A549 (cell line): ENCODE measurements around the gene PPFIA4. TPM values are rescaled to one million over a fixed set of nuclear protein-coding genes. Genes with fewer than 3 reads are reported as not detected.

Experiments
- ATAC-seq, 2 experiments: fragments of 200-7000 bp in 1 of 2; fragments of >200 bp in 1 of 2; cut with Nextera tagmentation in 1 of 2; cut with Tn5 transposase in 1 of 2; 3 replicates each; pipeline versions ENCODE4 v1.8.0 to v1.9.1; 2018 to 2020; ENCODE audit warnings: mild to moderate bottlenecking in 1 of 2, moderate library complexity in 1 of 2
- CTCF ChIA-PET: fragments of 300-600 bp; sonication (Branson Sonifier 250); formaldehyde crosslinking; extraction: SDS; loops from one replicate; lab custom pipeline; 2021; ENCODE audit warnings: antibody characterized with exemption, inconsistent platforms; lab: Yijun Ruan, JAX
- POLR2A ChIA-PET: fragments of 350-600 bp; formaldehyde crosslinking; extraction: SDS; loops from one replicate; lab custom pipeline; 2021; ENCODE audit warnings: antibody characterized with exemption, inconsistent platforms; lab: Yijun Ruan, JAX
- DNase-seq, 2 experiments: peaks; one replicate each; pipeline versions ENCODE4 v3.0.0 to v3.0.0-alpha.2; 2011 to 2016; ENCODE audit warnings: low read depth in 1 of 2, low spot score in 1 of 2
- FAIRE-seq: peaks from 2 replicates; lab custom pipeline; 2011; peaks lifted over from hg19 to GRCh38; lab: Jason Lieb, UNC
- H3K27ac ChIP-seq, 2 experiments: fragments of >200 bp; sonication (Bioruptor Twin); formaldehyde crosslinking; 3 replicates each; pipeline ENCODE4 v1.5.1; 2016 to 2017
- H3K4me1 ChIP-seq: fragments of >200 bp; sonication (Bioruptor Twin); formaldehyde crosslinking; 3 replicates; pipeline ENCODE4 v1.6.1; 2016
- H3K4me2 ChIP-seq: fragments of >200 bp; sonication (Bioruptor Twin); formaldehyde crosslinking; 3 replicates; pipeline ENCODE4 v1.6.1; 2016
- H3K4me3 ChIP-seq: fragments of >200 bp; sonication (Bioruptor Twin); formaldehyde crosslinking; 3 replicates; pipeline ENCODE4 v1.5.1; 2016
- H3K9me3 ChIP-seq: fragments of >200 bp; sonication (Bioruptor Twin); formaldehyde crosslinking; 3 replicates; pipeline ENCODE4 v1.6.1; 2016
- CBX2 ChIP-seq: fragments of 200-600 bp; sonication (generic); IDR thresholded peaks from 2 replicates; pipeline ENCODE4 v1.6.1; 2016; ENCODE audit warnings: low read depth, mild to moderate bottlenecking, borderline replicate concordance
- CBX8 ChIP-seq: fragments of 200-600 bp; sonication (generic); IDR thresholded peaks from 2 replicates; pipeline ENCODE4 v1.6.1; 2016
- CEBPB ChIP-seq, 2 experiments: fragments of >200 bp in 1 of 2; sonication (Bioruptor Twin) in 1 of 2; formaldehyde crosslinking in 1 of 2; IDR thresholded peaks; 2 replicates each; pipeline ENCODE4 v1.6.1; 2012 to 2016
- CHD4 ChIP-seq: fragments of 200-600 bp; sonication (generic); IDR thresholded peaks from 2 replicates; pipeline ENCODE4 v1.6.1; 2016; ENCODE audit warnings: antibody characterized with exemption, mild to moderate bottlenecking, borderline replicate concordance
- EHMT2 ChIP-seq: fragments of 200-600 bp; sonication (generic); IDR thresholded peaks from 2 replicates; pipeline ENCODE4 v1.6.1; 2016; ENCODE audit warnings: antibody characterized with exemption, low read depth, mild to moderate bottlenecking, moderate library complexity
- GATA3 ChIP-seq: IDR thresholded peaks from 2 replicates; pipeline ENCODE4 v1.6.1; 2012; ENCODE audit warnings: borderline replicate concordance
- HDAC2 ChIP-seq: fragments of 200-600 bp; sonication (generic); IDR thresholded peaks from 2 replicates; pipeline ENCODE4 v1.6.1; 2016
- HEYL ChIP-seq: fragments of 250-450 bp; sonication (Bioruptor Pico); IDR thresholded peaks from 2 replicates; pipeline ENCODE4 v1.8.0; 2021; ENCODE audit warnings: mild to moderate bottlenecking, moderate library complexity
- HOXB13 ChIP-seq: fragments of 250-450 bp; sonication (Bioruptor Pico); IDR thresholded peaks from 2 replicates; pipeline ENCODE4 v1.5.0; 2020; ENCODE audit warnings: low read depth, mild to moderate bottlenecking, moderate library complexity
- HOXB5 ChIP-seq: fragments of 250-450 bp; sonication (Bioruptor Pico); IDR thresholded peaks from 2 replicates; pipeline ENCODE4 v1.5.0; 2020; ENCODE audit warnings: mild to moderate bottlenecking, moderate library complexity
- MYC ChIP-seq: IDR thresholded peaks from 2 replicates; pipeline ENCODE4 v1.6.1; 2012; ENCODE audit warnings: mild to moderate bottlenecking, inconsistent platforms, low read length, improper control_type of control experiment, borderline replicate concordance
- NR3C1 ChIP-seq: fragments of >200 bp; sonication (Bioruptor Twin); formaldehyde crosslinking; IDR thresholded peaks from 3 replicates; pipeline ENCODE4 v1.6.1; 2017
- PHF8 ChIP-seq: fragments of 200-600 bp; sonication (generic); IDR thresholded peaks from 2 replicates; pipeline ENCODE4 v1.6.1; 2016; ENCODE audit warnings: low read depth, mild to moderate bottlenecking, antibody characterized with exemption, moderate library complexity, borderline replicate concordance
- POLR2AphosphoS2 ChIP-seq: conservative IDR thresholded peaks from 2 replicates; pipeline ENCODE4 v1.6.1; 2012; ENCODE audit warnings: low read length, improper control_type of control experiment, inconsistent platforms
- RARB ChIP-seq: fragments of 250-450 bp; sonication (Bioruptor Pico); IDR thresholded peaks from 2 replicates; pipeline ENCODE4 v1.8.0; 2021; ENCODE audit warnings: mild to moderate bottlenecking, moderate library complexity
- RNF2 ChIP-seq: fragments of 200-600 bp; sonication (generic); IDR thresholded peaks from 2 replicates; pipeline ENCODE4 v1.6.1; 2016; ENCODE audit warnings: low read depth, mild to moderate bottlenecking, antibody characterized with exemption, moderate library complexity, borderline replicate concordance
- SREBF2 ChIP-seq: fragments of 450-650 bp; IDR thresholded peaks from 2 replicates; pipeline ENCODE4 v1.6.1; 2014; ENCODE audit warnings: mild to moderate bottlenecking, moderate library complexity
- TFCP2L1 ChIP-seq: fragments of 250-450 bp; sonication (Bioruptor Pico); IDR thresholded peaks from 2 replicates; pipeline ENCODE4 v1.5.0; 2021; ENCODE audit warnings: mild to moderate bottlenecking
- ZC3H11A ChIP-seq: fragments of 450-650 bp; IDR thresholded peaks from 2 replicates; pipeline ENCODE4 v1.6.1; 2014; ENCODE audit warnings: antibody characterized with exemption, mild to moderate bottlenecking
- ZFP36 ChIP-seq: fragments of 450-650 bp; IDR thresholded peaks from 2 replicates; pipeline ENCODE4 v1.6.1; 2014; ENCODE audit warnings: borderline replicate concordance; ENCODE audit not compliant: partially characterized antibody
- ZNF302 ChIP-seq: fragments of 250-450 bp; sonication (Bioruptor Pico); IDR thresholded peaks from 2 replicates; pipeline ENCODE4 v1.9.0; 2021; ENCODE audit warnings: inconsistent platforms, mild to moderate bottlenecking, moderate library complexity
- WGBS: methylation state at CpG from one replicate; pipeline ENCODE4 v1.1.6; 2017; ENCODE audit errors: missing lambda C conversion rate; 5-methylcytosine and 5-hydroxymethylcytosine counted together
- polyA plus RNA-seq, 4 experiments: library from polyadenylated mRNA; depleted of rRNA in 3 of 4; stranded (reverse); fragments of >200 nt; fragmentation: RNase III in 1 of 4; extraction: RNeasy Plus Mini Kit Qiagen cat#74134 plus additional on column Dnase treatment in 1 of 4; gene quantifications; 2 replicates in 3 of 4; 3 replicates in 1 of 4; pipeline ENCODE4 v1.2.3, GENCODE V29; 2011 to 2017
- TF ChIP-seq, protein P1 (sequence below): fragments of 450-650 bp; IDR thresholded peaks from 2 replicates; pipeline ENCODE4 v1.6.1; 2014; ENCODE audit warnings: antibody characterized with exemption
- TF ChIP-seq, protein P2 (sequence below): fragments of >200 bp; sonication (Bioruptor Twin); formaldehyde crosslinking; IDR thresholded peaks from 3 replicates; pipeline ENCODE4 v1.6.1; 2016
- TF ChIP-seq, protein P3 (sequence below): fragments of 250-450 bp; sonication (Bioruptor Pico); IDR thresholded peaks from 2 replicates; pipeline ENCODE4 v1.5.0; 2021; ENCODE audit warnings: mild to moderate bottlenecking, moderate library complexity, borderline replicate concordance
- TF ChIP-seq, protein P4 (sequence below): fragments of 200-600 bp; sonication (generic); IDR thresholded peaks from 2 replicates; pipeline ENCODE4 v1.6.1; 2016; ENCODE audit warnings: antibody characterized with exemption, mild to moderate bottlenecking, moderate library complexity
- TF ChIP-seq, protein P5 (sequence below): fragments of 250-450 bp; sonication (Bioruptor Pico); IDR thresholded peaks from 2 replicates; pipeline ENCODE4 v1.5.0; 2020; ENCODE audit warnings: low read depth, mild to moderate bottlenecking, moderate library complexity

The PPFIA4 gene
- polyA plus RNA-seq, 2 of the 4 experiments (the other 2 are of a cell fraction): 0.47 to 0.63 TPM

DNA sequence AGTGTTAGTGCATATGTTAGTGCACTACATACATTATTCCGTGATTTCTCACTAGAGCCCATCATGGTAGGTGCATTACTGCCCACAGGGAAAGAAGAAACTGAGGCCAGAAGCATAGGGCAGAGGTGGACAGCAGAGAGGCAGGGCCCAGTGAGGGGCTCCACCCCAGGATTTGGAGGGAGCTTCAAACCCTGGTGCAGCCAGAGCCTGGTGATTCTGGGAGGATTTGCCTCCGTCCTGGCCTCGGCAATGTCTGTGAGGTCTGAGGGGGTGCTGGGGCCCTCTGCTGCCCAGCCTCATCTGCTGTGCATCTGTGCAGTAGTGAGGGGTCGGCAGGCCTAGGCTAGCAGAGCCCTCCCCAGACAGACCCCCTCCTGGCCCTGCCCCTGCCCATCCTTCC, 22.8 kb downstream of the PPFIA4 start:
- CTCF ChIA-PET: interaction anchor here (1.3 to 30.5 kb wide), 4 partner anchors 12 to 219 kb away, joined by 3 to 452 read pairs (median 169); no protein-coding TSS in a partner anchor

DNA sequence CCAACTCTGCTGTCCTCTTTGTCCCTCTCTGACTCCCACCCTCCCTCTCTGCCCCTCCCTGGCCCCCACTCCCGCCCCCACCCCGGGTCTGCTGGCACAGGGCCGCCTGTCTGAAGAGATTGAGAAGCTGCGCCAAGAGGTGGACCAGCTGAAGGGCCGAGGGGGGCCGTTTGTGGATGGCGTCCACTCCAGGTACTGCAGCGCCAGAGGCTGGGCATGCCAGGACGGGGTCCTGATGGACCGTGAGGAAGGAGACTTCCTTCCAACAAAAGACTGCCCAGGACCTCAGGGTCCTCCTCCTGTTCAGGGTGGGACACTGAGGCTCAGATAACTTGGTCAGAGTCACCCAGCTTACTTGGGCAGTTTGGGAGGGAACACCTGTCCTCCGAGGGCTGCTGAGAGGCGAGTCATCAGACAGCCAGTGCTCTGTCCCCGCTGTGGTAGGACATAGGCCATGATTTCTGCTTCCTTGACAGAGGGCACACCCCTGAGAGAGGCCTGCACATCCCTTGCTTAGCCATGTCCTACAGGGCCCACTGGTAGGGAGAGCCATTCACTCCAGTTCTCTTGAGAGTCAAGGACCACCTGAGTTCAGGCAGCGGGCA, 23.4 kb downstream of the PPFIA4 start:
- no peak for FAIRE-seq
- no peak for ATAC-seq
- no peak overlapping the region for H3K4me3 ChIP-seq
- ChIA-PET POLR2A (interaction anchor here (0.6 kb wide), 1 partner anchor 95 kb away, joined by 8 read pairs; no protein-coding TSS in a partner anchor), CTCF (interaction anchor here (1.3 to 30.5 kb wide), 4 partner anchors 13 to 218 kb away, joined by 3 to 452 read pairs (median 169); no protein-coding TSS in a partner anchor)
- H3K9me3 ChIP-seq: no peaks in the 10 kb centered on the region
- H3K4me1 ChIP-seq: peaks cover 6% of the 10 kb centered on the region; the same call in 2 of the 3 replicates
- no peak overlapping the region for H3K4me2 ChIP-seq
- no peak for DNase-seq
- TF ChIP-seq CBX2: no peak
- no peak for TF ChIP-seq HDAC2
- no peak for TF ChIP-seq NR3C1
- no peak for TF ChIP-seq HEYL (CRISPR knock-in tag)
- no peak for TF ChIP-seq RARB
- TF ChIP-seq, protein P1, sequence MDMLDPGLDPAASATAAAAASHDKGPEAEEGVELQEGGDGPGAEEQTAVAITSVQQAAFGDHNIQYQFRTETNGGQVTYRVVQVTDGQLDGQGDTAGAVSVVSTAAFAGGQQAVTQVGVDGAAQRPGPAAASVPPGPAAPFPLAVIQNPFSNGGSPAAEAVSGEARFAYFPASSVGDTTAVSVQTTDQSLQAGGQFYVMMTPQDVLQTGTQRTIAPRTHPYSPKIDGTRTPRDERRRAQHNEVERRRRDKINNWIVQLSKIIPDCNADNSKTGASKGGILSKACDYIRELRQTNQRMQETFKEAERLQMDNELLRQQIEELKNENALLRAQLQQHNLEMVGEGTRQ: no peak
- no peak for TF ChIP-seq MYC
- TF ChIP-seq, protein P2, sequence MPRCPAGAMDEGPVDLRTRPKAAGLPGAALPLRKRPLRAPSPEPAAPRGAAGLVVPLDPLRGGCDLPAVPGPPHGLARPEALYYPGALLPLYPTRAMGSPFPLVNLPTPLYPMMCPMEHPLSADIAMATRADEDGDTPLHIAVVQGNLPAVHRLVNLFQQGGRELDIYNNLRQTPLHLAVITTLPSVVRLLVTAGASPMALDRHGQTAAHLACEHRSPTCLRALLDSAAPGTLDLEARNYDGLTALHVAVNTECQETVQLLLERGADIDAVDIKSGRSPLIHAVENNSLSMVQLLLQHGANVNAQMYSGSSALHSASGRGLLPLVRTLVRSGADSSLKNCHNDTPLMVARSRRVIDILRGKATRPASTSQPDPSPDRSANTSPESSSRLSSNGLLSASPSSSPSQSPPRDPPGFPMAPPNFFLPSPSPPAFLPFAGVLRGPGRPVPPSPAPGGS: no peak
- no peak for TF ChIP-seq GATA3
- TF ChIP-seq PHF8: no peak
- TF ChIP-seq SREBF2: no peak
- TF ChIP-seq, protein P3, sequence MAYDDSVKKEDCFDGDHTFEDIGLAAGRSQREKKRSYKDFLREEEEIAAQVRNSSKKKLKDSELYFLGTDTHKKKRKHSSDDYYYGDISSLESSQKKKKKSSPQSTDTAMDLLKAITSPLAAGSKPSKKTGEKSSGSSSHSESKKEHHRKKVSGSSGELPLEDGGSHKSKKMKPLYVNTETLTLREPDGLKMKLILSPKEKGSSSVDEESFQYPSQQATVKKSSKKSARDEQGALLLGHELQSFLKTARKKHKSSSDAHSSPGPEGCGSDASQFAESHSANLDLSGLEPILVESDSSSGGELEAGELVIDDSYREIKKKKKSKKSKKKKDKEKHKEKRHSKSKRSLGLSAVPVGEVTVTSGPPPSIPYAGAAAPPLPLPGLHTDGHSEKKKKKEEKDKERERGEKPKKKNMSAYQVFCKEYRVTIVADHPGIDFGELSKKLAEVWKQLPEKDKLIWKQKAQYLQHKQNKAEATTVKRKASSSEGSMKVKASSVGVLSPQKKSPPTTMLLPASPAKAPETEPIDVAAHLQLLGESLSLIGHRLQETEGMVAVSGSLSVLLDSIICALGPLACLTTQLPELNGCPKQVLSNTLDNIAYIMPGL (CRISPR knock-in tag): no peak
- no peak for TF ChIP-seq TFCP2L1 (CRISPR knock-in tag)
- no peak for TF ChIP-seq HOXB13
- no peak for TF ChIP-seq HOXB5
- no peak for TF ChIP-seq POLR2AphosphoS2
- WGBS: 78% methylated on average over 10 of the region's 14 CpGs
- H3K27ac ChIP-seq: no peak overlapping the region

More for the DNA sequence above, 22.8 kb downstream of the PPFIA4 start:
- Histone ChIP-seq H3K4me3 (no peak overlapping the region), H3K4me1 (peaks cover 6% of the 10 kb centered on the region; the same call in 2 of the 3 replicates), H3K27ac (no peak overlapping the region), H3K4me2 (no peak overlapping the region), H3K9me3 (no peaks in the 10 kb centered on the region)
- TF ChIP-seq ZFP36 (no peak), RNF2 (no peak), HOXB13 (no peak), ZC3H11A (no peak), CBX8 (no peak), CHD4 (no peak), ZNF302 (CRISPR knock-in tag) (no peak), CEBPB (IDR thresholded peaks at IDR 0.05) (no peak), TFCP2L1 (CRISPR knock-in tag) (no peak), EHMT2 (no peak)
- TF ChIP-seq, protein P4, sequence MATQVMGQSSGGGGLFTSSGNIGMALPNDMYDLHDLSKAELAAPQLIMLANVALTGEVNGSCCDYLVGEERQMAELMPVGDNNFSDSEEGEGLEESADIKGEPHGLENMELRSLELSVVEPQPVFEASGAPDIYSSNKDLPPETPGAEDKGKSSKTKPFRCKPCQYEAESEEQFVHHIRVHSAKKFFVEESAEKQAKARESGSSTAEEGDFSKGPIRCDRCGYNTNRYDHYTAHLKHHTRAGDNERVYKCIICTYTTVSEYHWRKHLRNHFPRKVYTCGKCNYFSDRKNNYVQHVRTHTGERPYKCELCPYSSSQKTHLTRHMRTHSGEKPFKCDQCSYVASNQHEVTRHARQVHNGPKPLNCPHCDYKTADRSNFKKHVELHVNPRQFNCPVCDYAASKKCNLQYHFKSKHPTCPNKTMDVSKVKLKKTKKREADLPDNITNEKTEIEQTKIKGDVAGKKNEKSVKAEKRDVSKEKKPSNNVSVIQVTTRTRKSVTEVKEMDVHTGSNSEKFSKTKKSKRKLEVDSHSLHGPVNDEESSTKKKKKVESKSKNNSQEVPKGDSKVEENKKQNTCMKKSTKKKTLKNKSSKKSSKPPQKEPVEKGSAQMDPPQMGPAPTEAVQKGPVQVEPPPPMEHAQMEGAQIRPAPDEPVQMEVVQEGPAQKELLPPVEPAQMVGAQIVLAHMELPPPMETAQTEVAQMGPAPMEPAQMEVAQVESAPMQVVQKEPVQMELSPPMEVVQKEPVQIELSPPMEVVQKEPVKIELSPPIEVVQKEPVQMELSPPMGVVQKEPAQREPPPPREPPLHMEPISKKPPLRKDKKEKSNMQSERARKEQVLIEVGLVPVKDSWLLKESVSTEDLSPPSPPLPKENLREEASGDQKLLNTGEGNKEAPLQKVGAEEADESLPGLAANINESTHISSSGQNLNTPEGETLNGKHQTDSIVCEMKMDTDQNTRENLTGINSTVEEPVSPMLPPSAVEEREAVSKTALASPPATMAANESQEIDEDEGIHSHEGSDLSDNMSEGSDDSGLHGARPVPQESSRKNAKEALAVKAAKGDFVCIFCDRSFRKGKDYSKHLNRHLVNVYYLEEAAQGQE: no peak
- TF ChIP-seq, protein P5, sequence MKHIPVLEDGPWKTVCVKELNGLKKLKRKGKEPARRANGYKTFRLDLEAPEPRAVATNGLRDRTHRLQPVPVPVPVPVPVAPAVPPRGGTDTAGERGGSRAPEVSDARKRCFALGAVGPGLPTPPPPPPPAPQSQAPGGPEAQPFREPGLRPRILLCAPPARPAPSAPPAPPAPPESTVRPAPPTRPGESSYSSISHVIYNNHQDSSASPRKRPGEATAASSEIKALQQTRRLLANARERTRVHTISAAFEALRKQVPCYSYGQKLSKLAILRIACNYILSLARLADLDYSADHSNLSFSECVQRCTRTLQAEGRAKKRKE (CRISPR knock-in tag): no peak
- ATAC-seq: no peak
- FAIRE-seq: no peak
- POLR2A ChIA-PET: no interaction called here
- DNase-seq: no peak
- 75% methylated on average over 4 of the region's 4 CpGs for WGBS
